Activated CD8-positive, alpha-beta memory T cell treated with anti-CD3 and anti-CD28 coated beads for 4 hours (primary cell): Measurements from ENCODE around the gene ZNF76.
"Not testable (repeated sequence)": the region's sequence is repeated elsewhere in the genome, so short reads cannot be mapped to it uniquely, and the experiment has no call there.

Experiments used
- DNase-seq, 2 donors: peaks; one replicate each; pipeline ENCODE4 v3.0.0-alpha.2; 2020; ENCODE audit warnings: low read depth in 2 of 2

ZNF76 gene

DNA sequence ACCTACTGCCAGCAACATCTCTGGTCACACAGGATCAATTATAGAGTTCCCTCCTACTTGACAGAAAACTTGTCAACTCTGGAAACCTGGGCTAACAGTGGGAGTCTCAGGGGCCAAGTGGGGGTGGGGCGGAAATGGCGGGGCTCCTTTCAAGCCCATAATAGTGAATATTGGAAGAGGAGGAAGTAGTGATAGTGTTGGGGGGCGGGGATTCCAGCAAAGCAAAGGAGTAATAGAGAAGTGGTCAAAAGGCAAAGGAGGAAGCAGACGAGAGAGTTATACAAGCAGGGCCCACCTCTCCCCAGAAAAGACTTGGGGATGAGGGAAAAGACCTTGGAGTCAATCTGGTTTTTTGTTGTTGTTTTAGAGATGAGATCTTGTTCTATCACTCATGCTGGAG is 40.1 kb downstream of the ZNF76 start:
- no peak for DNase-seq

DNA sequence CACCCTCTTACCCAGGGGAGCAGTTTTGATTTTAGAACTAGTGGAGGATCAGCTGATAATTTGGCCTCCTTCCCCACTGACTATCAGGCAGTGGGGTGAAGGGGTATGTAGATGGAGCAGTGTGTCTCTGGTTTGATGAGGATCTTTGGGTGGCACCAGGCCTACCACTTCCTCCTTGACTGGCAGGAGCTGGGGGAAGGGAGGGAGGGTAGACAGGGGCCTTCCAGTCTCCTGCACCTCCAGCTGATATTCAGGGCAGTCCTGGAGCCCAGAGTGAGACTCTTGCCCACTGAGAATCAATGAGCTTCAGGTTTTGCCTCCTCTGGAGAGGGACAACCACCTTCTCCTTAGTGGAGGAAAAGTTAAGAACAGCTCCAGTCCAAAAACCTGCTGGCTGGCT is 41.3 kb downstream of the ZNF76 start:
- DNase-seq = no peak

DNA sequence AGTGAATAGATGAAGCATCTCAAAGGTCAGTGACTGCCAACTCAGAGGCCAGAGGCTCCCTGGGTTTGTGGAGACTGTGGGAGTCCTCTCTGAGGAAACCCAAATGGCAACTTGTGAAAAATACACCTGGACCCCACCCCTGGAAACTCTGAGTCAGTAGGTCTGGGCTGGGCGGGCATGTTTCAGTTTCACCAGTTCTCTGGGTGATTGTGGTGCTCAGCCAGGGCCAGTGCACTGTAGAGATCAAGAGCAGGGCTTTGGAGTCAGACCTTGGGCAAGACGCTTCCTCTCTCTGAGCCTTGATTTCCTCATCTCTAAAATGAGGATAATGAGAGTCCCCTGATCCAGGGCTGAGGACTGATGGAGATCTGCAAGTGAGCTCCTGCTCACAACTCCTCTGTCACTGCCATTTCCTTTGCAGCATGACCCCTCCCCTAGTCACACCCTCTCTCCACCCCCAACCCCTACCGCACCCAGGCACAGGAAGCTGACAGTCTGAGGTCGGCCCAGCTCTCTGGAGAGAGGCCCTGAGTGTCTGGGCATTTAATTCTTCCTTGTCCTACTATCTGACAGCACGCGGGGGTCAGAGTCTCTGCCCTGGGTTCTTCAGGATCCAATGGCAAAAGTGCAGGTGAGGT is 43.2 kb downstream of the ZNF76 start:
- peak; percentile 80 to 83 for DNase-seq

DNA sequence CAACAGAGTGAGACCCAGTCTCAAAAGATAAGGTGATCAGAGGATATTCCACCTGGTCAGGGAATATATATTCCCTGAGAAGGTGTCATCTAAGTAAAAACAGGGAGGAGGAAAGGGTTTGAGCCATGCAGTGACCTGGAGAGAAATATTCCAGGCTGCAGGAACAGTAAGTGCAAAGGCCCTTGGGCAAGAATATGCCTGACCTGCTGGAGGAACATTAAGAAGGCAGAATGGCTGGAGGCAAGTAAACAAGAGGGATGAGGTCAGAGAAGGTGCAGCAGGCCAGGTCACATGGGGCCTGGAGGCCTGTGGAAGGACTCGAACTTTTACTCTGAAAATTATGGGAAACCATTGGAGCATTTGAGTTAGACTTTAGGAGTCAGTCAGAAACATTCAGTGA is 44.8 kb downstream of the ZNF76 start:
- no peak for DNase-seq

DNA sequence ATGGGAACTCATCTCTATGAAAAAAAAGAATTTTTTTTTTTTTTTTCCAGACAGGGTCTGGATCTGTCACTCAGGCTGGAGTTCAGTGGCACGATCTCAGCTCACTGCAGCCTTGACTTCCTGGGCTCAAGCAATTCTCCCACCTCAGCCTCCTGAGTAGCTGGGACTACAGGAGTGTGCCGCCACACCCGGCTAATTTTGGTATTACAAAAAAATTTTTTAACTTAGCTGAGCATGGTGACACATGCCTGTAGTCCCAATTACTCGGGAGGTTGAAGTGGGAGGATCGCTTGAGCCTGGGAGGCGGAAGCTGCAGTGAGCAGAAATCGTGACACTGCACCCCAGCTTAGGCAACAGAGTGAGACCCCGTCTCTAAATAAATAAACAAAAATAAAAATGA is 45.6 kb downstream of the ZNF76 start:
- no peak for DNase-seq

DNA sequence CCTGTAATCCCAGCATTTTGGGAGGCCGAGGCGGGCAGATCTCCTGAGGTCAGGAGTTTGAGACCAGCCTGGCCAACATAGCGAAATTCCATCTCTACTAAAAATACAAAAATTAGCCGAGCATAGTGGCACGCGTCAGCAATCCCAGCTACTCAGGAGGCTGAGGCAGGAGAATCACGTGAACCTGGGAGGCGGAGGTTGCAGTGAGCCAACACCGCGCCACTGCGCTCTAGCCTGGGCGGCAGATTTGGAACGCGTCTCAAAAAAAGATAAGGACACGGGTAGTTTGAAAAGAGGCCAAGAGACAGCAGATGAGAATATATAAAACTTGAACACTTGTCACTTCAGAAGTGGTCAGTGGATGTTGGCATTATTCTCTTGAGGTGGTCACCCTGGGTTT is 47.6 kb downstream of the ZNF76 start:
- not testable (repeated sequence) for DNase-seq

DNA sequence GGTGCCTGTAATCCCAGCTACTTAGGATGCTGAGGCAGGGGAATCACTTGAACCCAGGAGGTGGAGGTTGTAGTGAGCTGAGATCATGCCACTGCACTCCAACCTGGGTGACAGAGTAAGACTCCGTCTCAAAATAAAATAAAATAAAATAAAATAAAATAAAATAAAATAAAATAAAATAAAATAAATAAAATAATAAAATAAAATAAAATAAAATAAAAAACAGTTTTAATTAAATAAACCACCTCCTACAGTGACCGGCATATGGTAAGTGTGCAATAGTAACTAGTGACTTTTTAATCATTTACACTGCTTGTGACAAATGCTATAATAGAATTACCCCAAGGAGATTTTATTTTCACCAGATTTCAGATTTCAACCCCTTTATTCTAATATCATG is 49.0 kb downstream of the ZNF76 start:
- not testable (repeated sequence) for DNase-seq

DNA sequence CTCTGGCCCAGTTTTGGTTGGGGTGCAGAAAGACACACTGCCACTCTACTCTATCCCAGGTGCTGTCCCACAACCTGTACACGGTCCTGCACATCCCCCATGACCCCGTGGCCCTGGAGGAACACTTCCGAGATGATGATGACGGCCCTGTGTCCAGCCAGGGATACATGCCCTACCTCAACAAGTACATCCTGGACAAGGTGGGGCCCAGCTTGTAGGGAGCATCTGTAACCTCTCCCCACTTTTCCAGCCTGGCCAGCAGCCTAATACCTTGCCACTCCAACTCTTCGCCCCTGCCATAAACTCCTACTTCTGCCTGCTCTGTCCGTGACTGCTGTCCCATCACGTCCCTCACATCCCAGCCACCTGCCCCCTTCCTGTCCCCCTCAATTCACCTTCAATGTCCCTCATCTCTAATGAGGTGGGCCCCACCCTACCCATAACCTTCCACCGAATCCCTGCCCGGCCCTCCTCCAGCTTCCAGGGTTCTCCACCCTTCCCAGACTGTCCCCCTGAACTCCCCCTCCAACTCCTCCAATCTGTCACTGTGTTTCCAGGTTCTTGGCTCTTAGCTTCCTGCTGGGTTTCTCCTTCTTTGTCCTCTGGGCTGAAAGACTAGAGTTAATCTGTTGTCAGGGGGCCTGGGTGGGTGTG is 50.2 kb downstream of the ZNF76 start:
- no peak for DNase-seq

DNA sequence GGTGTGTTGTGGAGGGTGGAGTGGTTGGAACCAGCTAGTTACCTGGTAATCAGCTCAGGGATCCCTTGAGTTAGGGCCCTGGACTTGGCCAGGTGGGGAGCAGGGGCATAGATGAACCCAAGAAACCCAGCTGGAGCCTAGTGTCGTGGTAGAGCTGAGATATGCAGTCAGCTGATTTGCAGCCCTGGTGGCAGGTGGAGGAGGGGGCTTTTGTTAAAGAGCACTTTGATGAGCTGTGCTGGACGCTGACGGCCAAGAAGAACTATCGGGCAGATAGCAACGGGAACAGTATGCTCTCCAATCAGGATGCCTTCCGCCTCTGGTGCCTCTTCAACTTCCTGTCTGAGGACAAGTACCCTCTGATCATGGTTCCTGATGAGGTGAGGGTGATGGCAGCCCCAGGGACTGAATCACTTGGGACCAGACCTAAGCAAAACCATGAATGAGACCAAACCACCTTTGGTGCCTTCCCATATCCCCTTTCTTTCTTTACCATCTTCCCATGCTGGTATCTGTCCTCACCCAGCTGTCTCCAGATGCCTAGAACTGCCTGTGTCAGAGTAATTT is 50.8 kb downstream of the ZNF76 start:
- no peak for DNase-seq

DNA sequence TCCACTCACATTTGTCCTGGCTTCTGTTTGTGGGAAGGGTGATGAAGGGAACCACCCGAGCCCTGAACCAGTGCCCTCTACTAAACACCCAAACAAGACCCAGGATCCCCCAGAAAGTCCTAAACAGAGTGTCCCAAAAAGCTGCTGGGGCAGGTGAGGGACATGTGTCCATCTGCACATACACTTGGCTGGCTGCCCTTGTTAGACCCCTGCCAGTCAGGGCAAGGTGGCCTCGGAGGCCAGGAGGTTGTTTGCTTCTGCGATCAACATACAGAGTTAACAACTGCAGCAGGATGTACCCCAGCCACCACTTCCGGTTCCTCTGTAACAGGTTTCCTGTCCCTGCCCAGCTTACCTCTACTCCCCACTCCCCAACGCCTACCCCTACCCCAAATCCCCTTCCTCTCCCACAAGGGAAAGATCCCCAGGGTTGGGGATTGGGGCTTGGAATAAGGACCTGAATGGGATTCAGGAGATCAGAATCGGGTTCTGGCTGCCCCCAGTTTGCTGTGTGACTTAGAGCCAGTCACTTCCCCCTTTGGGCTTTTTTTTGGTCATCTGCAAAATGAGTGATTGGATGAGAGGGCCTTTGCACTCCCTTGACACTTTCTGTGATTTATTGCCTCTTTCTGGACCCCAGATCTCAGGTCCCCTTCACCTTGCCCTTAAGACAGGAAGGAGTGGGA is 52.0 kb downstream of the ZNF76 start:
- DNase-seq = no peak

DNA sequence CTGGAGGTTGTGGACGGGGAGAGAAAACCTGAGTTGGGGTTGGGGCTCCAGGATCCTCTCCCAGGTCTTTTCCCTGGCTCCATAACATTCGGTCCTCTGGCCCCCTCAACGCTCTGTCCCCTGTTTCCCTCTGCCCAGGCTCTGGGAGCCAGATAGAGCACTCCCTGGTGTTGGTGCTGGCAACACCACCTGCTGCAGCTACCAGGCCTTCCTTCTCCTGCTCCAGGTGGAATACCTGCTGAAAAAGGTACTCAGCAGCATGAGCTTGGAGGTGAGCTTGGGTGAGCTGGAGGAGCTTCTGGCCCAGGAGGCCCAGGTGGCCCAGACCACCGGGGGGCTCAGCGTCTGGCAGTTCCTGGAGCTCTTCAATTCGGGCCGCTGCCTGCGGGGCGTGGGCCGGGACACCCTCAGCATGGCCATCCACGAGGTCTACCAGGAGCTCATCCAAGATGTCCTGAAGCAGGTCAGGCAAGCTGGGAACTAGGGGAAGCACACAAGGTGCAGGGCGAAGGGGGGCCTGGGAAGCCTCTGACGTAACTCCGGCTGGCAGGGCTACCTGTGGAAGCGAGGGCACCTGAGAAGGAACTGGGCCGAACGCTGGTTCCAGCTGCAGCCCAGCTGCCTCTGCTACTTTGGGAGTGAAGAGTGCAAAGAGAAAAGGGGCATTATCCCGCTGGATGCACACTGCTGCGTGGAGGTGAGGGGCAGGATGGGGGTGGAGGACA is 52.7 kb downstream of the ZNF76 start:
- no peak for DNase-seq

DNA sequence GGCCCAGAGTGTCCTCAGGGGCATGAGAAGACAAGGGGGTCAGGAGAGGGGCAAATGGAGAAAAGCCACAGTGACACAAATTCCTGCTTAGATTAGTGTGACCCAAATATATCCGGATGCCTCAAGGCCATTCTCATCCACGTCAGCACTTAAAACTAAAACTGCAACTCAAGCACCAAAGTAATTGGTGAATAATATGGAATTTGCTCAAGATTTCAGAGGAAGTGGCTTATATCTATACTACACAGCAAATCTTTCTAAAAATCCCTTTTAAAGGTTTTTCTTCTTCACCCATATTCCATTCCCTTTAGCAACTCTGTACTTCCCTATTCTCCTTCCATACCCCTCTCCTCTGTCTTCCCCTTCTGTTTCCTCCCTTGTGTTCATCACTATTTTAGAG is 53.3 kb downstream of the ZNF76 start:
- no peak for DNase-seq

DNA sequence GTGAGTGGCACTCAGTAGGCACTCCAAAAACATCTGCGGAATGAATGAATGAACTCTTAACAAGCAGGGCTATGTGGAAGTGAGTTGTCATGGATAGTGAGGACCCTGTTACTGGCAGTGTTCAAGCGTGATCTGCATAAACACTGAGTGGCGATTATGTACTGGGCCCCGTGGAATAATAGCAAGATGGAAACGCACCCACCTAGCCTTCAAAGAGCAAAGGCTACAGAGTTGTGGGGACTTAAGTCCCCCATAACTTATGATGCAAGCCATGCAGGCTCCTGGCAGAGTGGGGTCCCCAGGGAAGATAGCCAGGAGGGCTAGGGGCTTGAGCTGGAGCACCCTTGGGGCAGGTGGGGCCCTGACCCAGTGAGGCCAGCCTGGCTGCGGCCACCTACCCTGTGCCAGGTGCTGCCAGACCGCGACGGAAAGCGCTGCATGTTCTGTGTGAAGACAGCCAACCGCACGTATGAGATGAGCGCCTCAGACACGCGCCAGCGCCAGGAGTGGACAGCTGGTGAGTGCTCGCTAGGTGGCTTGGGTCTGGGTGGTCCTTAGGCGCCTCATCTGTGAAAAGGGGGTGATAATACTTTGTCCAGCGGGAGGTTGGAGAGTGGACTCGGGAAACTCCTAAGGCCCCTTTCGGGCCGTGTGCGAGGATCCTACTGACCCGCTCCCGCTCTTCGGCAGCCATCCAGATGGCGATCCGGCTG is 58.1 kb downstream of the ZNF76 start:
- DNase-seq = no peak

DNA sequence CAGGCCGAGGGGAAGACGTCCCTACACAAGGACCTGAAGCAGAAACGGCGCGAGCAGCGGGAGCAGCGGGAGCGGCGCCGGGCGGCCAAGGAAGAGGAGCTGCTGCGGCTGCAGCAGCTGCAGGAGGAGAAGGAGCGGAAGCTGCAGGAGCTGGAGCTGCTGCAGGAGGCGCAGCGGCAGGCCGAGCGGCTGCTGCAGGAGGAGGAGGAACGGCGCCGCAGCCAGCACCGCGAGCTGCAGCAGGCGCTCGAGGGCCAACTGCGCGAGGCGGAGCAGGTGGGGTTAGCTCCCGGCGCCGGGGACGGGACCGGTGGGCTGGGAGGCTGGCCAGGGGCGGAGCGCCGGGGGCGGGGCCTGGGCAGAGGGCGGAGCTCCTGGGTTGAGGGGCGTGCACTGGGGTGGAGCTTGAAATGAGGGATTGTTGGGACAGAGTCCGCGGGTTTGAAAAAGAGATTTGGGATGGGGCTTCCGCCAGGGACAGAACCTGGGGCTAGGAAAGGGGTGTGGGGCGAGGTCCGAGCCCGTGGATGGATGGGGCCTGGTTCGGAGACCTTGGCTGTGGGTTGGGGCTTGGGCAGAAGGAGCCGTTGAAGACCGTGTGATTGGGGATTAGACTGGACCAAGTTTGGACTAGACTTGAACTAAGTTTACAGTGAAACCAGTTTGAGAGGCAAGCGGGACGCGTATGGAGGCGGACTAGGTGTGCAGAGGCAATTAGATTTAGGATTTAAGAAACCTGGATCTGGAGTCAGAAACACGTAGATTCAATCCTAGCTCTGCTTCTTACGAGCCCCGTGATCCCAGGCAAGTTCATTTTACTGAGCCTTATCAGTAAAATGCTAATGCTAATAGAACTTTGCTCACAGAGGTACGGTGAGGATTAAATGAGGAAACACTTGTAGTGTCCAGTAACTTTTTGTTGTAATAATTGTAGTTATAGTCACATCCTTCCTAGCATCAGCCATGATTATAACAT is 58.9 kb downstream of the ZNF76 start:
- DNase-seq = no peak

DNA sequence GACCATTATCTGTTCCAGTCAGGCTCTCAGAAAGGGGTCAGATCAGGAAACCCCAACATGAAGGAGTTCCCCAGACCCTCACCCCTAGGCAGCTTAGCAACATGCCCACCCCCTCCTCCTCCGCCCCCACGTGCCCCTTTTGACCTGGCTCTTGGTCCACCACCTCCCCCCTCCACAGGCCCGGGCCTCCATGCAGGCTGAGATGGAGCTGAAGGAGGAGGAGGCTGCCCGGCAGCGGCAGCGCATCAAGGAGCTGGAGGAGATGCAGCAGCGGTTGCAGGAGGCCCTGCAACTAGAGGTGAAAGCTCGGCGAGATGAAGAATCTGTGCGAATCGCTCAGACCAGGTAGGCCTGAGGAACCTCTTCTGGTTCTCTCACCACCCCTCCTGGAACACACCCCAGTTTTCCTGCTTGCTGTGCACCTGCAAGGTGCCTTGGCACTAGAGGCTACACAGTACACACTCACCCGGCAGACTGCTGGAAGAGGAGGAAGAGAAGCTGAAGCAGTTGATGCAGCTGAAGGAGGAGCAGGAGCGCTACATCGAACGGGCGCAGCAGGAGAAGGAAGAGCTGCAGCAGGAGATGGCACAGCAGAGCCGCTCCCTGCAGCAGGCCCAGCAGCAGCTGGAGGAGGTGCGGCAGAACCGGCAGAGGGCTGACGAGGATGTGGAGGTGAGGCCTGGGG is 60.0 kb downstream of the ZNF76 start:
- DNase-seq = no peak

DNA sequence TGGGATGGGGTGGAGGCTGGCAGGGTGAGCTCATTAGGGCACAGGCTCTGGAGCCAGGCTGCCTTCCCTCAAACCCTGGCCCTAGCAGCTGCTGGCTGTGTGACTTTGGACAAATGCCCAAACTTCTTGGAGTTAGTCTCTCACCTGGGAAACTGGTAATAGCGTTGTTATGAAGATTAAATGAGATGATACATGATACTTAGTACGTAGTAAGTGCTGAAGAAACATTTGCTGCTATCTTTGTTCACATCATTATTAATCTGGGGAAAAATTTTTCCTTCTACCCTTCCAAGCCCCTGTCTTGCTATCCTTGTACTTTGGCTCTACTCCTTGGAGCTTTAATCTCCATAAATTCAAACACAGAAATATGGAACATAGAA is 60.5 kb downstream of the ZNF76 start:
- no peak for DNase-seq

DNA sequence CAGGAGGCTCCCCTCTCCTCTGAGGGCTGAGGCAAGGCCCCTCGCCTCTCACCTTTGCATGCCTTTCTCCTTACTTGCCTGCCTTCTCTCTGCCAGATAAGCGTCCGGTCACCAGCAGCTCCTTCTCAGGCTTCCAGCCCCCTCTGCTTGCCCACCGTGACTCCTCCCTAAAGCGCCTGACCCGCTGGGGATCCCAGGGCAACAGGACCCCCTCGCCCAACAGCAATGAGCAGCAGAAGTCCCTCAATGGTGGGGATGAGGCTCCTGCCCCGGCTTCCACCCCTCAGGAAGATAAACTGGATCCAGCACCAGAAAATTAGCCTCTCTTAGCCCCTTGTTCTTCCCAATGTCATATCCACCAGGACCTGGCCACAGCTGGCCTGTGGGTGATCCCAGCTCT is 61.6 kb downstream of the ZNF76 start:
- DNase-seq = no peak

DNA sequence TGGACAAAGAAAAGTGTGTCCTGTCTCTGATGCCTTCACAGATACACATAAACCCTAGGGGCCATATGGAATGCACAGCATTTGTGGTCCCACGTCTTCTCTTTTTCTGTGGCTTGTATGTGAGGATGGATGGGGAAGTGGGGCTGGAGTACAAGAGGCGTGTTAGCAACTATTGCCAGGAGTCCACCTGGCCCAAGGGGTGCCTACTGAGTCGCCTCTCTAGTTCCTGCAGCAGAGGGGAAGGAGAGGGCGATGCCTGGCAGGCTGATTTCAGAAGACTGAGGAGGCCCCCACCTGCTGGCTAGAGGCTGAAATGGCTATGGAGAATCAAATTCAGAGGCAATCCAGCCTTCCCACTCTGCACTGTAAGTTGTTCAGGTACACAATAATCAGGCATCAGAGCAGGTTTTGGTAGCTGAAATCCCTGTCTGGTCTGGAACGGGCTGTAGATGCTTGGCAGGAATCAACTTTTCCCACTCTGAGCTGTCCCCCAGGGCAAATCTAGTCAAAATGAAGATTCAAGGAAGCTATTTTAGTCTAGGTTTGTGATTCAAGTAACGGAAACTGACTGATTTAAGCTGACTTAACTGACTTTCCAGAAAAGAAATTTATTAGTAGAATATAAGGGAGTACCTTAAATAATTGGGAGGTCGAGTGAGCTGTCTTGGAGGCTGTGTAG is 68.0 kb downstream of the ZNF76 start:
- peak; percentile 53 to 60 for DNase-seq

DNA sequence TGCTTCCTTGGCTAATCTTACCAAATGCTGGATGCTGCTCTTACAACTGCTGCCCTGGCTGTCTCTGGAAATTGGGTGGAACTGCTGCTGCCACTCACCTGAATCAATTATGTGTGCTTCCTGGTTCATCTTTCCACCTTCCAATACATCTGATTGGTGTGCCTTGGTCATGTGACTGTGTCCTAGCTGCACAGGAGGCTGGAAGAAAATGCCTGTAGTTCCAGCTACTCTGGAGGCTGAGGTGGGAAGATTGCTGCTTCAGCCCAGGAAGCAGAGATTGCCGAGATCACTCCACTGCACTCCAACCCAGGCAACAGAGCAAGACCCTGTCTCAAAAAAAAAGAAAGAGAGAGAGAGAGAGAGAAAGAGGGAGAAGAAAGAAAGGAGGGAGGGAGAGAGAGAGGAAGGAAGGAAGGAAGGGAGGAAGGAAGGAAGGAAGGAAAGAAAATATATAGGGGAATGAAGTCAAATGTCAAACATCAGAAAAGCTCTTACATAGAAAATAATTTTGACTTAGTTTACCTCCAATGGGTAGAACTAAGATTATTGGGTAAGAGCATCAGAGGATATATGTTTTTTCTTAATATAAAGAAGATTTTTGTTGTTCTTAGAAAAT is 68.7 kb downstream of the ZNF76 start:
- DNase-seq = no peak
